ENCODE measurements around the gene SNAP47.

The SNAP47 gene

GRCh38 chr1:227760377-227760776 is 25.1 kb downstream of the SNAP47 start:
- H3K4me1 ChIP-seq (ENCODE audit: control insufficient read depth, low read length): peaks cover 3% of the 10 kb centered on the region
- no peaks in the 10 kb centered on the region for H3K9me3 ChIP-seq (ENCODE audit: control insufficient read depth, insufficient read depth, low read length)
- no peak overlapping the region for H3K4me3 ChIP-seq (ENCODE audit: low read length)
- H3K27me3 ChIP-seq (ENCODE audit: control insufficient read depth, low read length): no peaks in the 10 kb centered on the region
- peaks cover 2% of the 10 kb centered on the region; the same call in 1 of the 2 replicates for H3K79me2 ChIP-seq (ENCODE audit: control insufficient read depth, low read length)
- no peak overlapping the region for H3K27ac ChIP-seq (ENCODE audit: low read depth, low read length)
- no peaks in the 10 kb centered on the region for H3F3A ChIP-seq (ENCODE audit: control insufficient read depth, insufficient read depth)
- peaks cover 28% of the 10 kb centered on the region for H3K36me3 ChIP-seq (ENCODE audit: control insufficient read depth, low read length)
- TF ChIP-seq EZH2phosphoT487 (IDR thresholded peaks at IDR 0.05; ENCODE audit: borderline replicate concordance, low read length): no peak
- no peak for TF ChIP-seq CTCF (IDR thresholded peaks at IDR 0.05; ENCODE audit: low read depth, low read length, poor library complexity, severe bottlenecking)
- H3K4me2 ChIP-seq (ENCODE audit: low read length): no peak overlapping the region
- no peaks in the 10 kb centered on the region for H4K20me1 ChIP-seq (ENCODE audit: control insufficient read depth, insufficient read depth, low read depth, low read length)
- H3K9me2 ChIP-seq (replicated peaks; ENCODE audit: control insufficient read depth, low read length): no peaks in the 10 kb centered on the region

DNA sequence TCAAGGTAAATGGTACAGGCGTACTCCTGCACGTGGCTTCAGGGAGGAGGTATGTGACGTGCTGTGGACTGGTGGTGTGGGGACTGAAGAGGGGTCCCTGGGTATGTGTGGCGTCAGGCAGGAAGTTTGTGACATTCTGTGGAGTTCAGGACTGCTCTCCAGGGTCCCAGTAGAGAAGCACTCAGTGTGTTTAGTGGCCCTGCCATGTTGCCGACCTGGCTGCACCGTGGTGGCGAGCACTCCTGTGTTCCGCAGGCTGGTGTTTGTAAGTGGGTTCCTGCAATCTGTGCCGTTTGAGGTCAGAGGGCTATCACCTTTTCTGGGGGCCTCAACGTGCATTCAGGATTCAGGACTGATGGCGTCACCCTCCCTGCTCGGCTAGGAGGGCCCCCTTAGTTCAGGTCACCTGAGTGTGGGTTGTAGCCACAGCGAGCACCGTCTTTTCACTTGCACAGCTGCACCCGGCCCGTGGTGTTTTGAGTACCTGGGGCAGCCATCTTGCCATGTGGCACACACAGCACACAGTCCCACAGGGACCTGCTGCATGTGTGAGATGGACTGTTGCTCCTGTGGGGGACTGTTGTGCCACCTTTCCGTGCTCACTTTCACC is 26.5 kb downstream of the SNAP47 start:
- Histone ChIP-seq H3K36me3 (ENCODE audit: control insufficient read depth, low read length) (peaks cover 31% of the 10 kb centered on the region), H3K27me3 (ENCODE audit: control insufficient read depth, low read length) (no peaks in the 10 kb centered on the region), H3K79me2 (ENCODE audit: control insufficient read depth, low read length) (peaks cover 2% of the 10 kb centered on the region; the same call in 1 of the 2 replicates), H3K4me3 (ENCODE audit: low read length) (no peak overlapping the region), H3K4me1 (ENCODE audit: control insufficient read depth, low read length) (peaks cover 3% of the 10 kb centered on the region), H3K9me3 (ENCODE audit: control insufficient read depth, insufficient read depth, low read length) (no peaks in the 10 kb centered on the region), H3K27ac (ENCODE audit: low read depth, low read length) (no peak overlapping the region), H3K9me2 (replicated peaks; ENCODE audit: control insufficient read depth, low read length) (no peaks in the 10 kb centered on the region), H3K4me2 (ENCODE audit: low read length) (no peak overlapping the region), H4K20me1 (ENCODE audit: control insufficient read depth, insufficient read depth, low read depth, low read length) (no peaks in the 10 kb centered on the region), H3F3A (ENCODE audit: control insufficient read depth, insufficient read depth) (no peaks in the 10 kb centered on the region)
- TF ChIP-seq CTCF (IDR thresholded peaks at IDR 0.05; ENCODE audit: low read depth, low read length, poor library complexity, severe bottlenecking) (no peak), EZH2phosphoT487 (IDR thresholded peaks at IDR 0.05; ENCODE audit: borderline replicate concordance, low read length) (no peak)

- peaks cover 2% of the 10 kb centered on the region; the same call in 1 of the 2 replicates for H3K79me2 ChIP-seq (ENCODE audit: control insufficient read depth, low read length)
- H3K4me3 ChIP-seq (ENCODE audit: low read length): no peak overlapping the region
- peak overlapping the region; percentile 27; the same call in 1 of the 2 replicates for H3K4me2 ChIP-seq (ENCODE audit: low read length)
- H3K27ac ChIP-seq (ENCODE audit: low read depth, low read length): no peak overlapping the region
- H3K9me3 ChIP-seq (ENCODE audit: control insufficient read depth, insufficient read depth, low read length): no peaks in the 10 kb centered on the region
- TF ChIP-seq EZH2phosphoT487 (IDR thresholded peaks at IDR 0.05; ENCODE audit: borderline replicate concordance, low read length) (no peak), CTCF (IDR thresholded peaks at IDR 0.05; ENCODE audit: low read depth, low read length, poor library complexity, severe bottlenecking) (peak; percentile 95)
- peaks cover 37% of the 10 kb centered on the region for H3K36me3 ChIP-seq (ENCODE audit: control insufficient read depth, low read length)
- peaks cover 3% of the 10 kb centered on the region for H3K4me1 ChIP-seq (ENCODE audit: control insufficient read depth, low read length)
- H3F3A ChIP-seq (ENCODE audit: control insufficient read depth, insufficient read depth): no peaks in the 10 kb centered on the region
- H4K20me1 ChIP-seq (ENCODE audit: control insufficient read depth, insufficient read depth, low read depth, low read length): peaks cover 2% of the 10 kb centered on the region; the same call in 1 of the 2 replicates
- H3K9me2 ChIP-seq (replicated peaks; ENCODE audit: control insufficient read depth, low read length): no peaks in the 10 kb centered on the region
- H3K27me3 ChIP-seq (ENCODE audit: control insufficient read depth, low read length): no peaks in the 10 kb centered on the region
Observed at GRCh38 chr1:227762231-227762911, 27.1 kb downstream of the SNAP47 start.
